ENCODE measurements around the gene DCAF8.

DNA sequence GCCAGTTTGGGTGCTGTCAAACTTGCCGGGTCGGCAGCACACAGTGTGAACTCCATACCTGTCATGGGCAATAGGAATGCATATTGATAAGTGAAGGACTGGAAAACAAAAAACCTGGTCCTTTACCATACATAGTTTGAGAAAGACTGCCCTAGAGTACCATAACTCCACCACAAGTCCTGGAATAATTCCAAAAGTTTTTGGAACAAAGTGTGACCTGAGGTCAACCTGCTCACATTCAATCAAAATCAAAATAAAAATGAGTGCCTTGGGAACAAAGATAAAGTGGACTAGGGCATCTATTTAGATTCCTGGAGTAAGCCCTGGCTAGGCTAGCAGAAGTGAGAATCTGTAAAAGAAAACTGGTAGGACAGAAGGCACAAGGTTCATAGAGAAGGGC is 15.0 kb upstream of the DCAF8 start:
- TF ChIP-seq, protein P1, sequence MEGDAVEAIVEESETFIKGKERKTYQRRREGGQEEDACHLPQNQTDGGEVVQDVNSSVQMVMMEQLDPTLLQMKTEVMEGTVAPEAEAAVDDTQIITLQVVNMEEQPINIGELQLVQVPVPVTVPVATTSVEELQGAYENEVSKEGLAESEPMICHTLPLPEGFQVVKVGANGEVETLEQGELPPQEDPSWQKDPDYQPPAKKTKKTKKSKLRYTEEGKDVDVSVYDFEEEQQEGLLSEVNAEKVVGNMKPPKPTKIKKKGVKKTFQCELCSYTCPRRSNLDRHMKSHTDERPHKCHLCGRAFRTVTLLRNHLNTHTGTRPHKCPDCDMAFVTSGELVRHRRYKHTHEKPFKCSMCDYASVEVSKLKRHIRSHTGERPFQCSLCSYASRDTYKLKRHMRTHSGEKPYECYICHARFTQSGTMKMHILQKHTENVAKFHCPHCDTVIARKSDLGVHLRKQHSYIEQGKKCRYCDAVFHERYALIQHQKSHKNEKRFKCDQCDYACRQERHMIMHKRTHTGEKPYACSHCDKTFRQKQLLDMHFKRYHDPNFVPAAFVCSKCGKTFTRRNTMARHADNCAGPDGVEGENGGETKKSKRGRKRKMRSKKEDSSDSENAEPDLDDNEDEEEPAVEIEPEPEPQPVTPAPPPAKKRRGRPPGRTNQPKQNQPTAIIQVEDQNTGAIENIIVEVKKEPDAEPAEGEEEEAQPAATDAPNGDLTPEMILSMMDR (IDR thresholded peaks at IDR 0.05; ENCODE audit: insufficient read depth, low read depth, low read length) = no peak
- TF ChIP-seq EZH2 (IDR thresholded peaks at IDR 0.05; ENCODE audit: insufficient read depth, low read length) = no peak

Data from astrocyte (in vitro differentiated cells and primary cell).